Breast epithelium (tissue), 3 donors: ENCODE results near the gene FMR1.

Source experiments
- CTCF ChIP-seq, 3 donors: fragments of 450-650 bp; IDR thresholded peaks; one replicate each; pipeline ENCODE4 v1.5.1; 2016 to 2017; ENCODE audit warnings: antibody characterized with exemption in 3 of 3, mild to moderate bottlenecking in 3 of 3, moderate library complexity in 3 of 3
- POLR2A ChIP-seq: fragments of 450-650 bp; IDR thresholded peaks from one replicate; pipeline ENCODE4 v1.6.1; 2016; ENCODE audit warnings: antibody characterized with exemption, mild to moderate bottlenecking, moderate library complexity
- POLR2AphosphoS5 ChIP-seq, 3 donors: sonication (generic); formaldehyde crosslinking; IDR thresholded peaks; one replicate each; pipeline ENCODE4 v1.6.1; 2017; ENCODE audit warnings: antibody characterized with exemption in 3 of 3

GRCh38 chrX:147923605-147924004, 11.9 kb downstream of the FMR1 start:
- TF ChIP-seq CTCF (IDR thresholded peaks at IDR 0.05): no peak
- TF ChIP-seq POLR2AphosphoS5 (IDR thresholded peaks at IDR 0.05): no peak
- TF ChIP-seq POLR2A: no peak
